Measurements from ENCODE around the gene COLGALT1.

DNA sequence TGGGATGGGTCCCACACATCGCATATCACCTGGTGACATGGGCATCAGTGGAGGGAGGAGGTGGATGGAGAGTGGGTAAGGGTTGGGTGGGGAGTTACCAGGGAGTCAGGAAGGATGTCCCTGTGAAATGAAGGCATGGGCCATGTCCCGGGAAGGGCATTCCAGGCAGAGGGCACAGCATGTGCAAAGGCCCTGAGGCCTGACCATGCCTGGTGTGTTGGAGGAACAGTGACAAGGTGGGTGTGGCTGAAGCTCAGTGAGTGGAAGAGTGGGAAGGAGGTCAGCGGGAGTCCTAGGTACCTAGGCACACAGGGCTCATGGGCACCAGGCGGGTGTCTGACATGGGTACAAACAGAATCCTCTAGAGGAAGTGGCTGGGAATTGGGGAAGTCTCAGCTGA lies 11.0 kb upstream of the COLGALT1 start:
- TF ChIP-seq POLR2AphosphoS5 (IDR thresholded peaks at IDR 0.05; ENCODE audit: low read depth) = no peak
- TF ChIP-seq, protein P1, sequence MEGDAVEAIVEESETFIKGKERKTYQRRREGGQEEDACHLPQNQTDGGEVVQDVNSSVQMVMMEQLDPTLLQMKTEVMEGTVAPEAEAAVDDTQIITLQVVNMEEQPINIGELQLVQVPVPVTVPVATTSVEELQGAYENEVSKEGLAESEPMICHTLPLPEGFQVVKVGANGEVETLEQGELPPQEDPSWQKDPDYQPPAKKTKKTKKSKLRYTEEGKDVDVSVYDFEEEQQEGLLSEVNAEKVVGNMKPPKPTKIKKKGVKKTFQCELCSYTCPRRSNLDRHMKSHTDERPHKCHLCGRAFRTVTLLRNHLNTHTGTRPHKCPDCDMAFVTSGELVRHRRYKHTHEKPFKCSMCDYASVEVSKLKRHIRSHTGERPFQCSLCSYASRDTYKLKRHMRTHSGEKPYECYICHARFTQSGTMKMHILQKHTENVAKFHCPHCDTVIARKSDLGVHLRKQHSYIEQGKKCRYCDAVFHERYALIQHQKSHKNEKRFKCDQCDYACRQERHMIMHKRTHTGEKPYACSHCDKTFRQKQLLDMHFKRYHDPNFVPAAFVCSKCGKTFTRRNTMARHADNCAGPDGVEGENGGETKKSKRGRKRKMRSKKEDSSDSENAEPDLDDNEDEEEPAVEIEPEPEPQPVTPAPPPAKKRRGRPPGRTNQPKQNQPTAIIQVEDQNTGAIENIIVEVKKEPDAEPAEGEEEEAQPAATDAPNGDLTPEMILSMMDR (IDR thresholded peaks at IDR 0.05; ENCODE audit: insufficient read depth, low read length) = no peak
- TF ChIP-seq, protein P2, sequence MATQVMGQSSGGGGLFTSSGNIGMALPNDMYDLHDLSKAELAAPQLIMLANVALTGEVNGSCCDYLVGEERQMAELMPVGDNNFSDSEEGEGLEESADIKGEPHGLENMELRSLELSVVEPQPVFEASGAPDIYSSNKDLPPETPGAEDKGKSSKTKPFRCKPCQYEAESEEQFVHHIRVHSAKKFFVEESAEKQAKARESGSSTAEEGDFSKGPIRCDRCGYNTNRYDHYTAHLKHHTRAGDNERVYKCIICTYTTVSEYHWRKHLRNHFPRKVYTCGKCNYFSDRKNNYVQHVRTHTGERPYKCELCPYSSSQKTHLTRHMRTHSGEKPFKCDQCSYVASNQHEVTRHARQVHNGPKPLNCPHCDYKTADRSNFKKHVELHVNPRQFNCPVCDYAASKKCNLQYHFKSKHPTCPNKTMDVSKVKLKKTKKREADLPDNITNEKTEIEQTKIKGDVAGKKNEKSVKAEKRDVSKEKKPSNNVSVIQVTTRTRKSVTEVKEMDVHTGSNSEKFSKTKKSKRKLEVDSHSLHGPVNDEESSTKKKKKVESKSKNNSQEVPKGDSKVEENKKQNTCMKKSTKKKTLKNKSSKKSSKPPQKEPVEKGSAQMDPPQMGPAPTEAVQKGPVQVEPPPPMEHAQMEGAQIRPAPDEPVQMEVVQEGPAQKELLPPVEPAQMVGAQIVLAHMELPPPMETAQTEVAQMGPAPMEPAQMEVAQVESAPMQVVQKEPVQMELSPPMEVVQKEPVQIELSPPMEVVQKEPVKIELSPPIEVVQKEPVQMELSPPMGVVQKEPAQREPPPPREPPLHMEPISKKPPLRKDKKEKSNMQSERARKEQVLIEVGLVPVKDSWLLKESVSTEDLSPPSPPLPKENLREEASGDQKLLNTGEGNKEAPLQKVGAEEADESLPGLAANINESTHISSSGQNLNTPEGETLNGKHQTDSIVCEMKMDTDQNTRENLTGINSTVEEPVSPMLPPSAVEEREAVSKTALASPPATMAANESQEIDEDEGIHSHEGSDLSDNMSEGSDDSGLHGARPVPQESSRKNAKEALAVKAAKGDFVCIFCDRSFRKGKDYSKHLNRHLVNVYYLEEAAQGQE (IDR thresholded peaks at IDR 0.05; ENCODE audit: insufficient replicate concordance, low read depth) = no peak
- no peak for TF ChIP-seq GABPA (IDR thresholded peaks at IDR 0.05; ENCODE audit: low read depth)

All from HL-60 (cell line).